Erythroblast (primary cell): Measurements from ENCODE around the gene TTC6.

Experiments used
- GATA1 ChIP-seq: IDR thresholded peaks from 2 replicates; pipeline ENCODE4 v1.6.1; 2011; ENCODE audit warnings: low read depth, mild to moderate bottlenecking, control low read depth, low read length, moderate library complexity
- POLR2A ChIP-seq: IDR thresholded peaks from 2 replicates; pipeline ENCODE4 v1.6.1; 2011; ENCODE audit warnings: mild to moderate bottlenecking, low read length

GRCh38 chr14:37620856-37621255 is 25.4 kb downstream of the TTC6 start:
- TF ChIP-seq POLR2A = no peak
- TF ChIP-seq GATA1 = no peak
